ENCODE results near the gene SH2D3A. TPM values are rescaled to one million over a fixed set of nuclear protein-coding genes. Genes with fewer than 3 reads are reported as not detected.

SH2D3A gene
- total RNA-seq, 2 experiments from 2014 or later: 26.4 to 28.1 TPM

DNA sequence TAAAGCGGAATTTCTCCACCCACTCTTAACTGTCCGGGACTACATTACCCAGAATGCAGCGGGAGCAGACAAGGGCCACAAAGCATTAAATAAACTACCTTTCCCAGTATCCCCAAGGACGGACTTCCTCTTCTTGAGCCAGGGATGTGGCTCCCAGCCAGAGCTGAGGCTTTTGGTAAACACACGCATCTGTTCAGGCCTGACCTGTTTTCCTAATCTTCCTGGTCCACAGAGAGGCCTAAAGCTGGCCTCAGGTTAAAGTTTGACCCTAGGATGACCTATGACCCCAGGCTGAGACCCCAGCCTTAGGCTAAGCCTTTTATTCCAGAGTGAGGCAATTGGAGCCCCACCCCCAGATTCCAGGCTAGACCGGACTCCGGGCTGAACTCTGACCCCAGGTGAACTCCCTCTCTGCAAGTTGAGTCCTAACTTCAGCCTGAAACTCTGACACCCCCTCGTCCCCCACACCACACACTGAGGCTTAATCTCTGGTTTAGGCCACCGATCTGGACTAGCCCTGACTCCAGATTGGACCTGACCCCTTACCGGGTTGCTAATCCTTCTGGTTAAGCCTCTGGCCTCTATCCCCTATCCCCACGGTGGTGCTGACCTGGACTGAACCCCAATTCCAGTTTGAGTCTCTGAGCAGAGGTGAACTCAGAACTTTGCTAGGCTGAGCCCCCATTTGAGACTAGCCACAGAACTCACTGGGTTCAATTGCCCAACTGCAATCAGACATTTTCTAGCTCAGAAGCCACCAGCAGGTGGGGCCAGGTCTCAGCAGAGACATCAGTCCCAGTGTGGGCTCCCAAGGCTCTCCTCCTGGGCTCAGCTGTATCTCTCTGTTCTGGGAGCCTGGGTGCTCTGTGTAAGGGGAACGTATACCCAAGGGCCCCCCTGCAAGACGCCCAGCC, 29.1 kb downstream of the SH2D3A start:
- H3K36me3 Mint-ChIP-seq (ENCODE audit: low read depth): peaks cover 12% of the 10 kb centered on the region
- no peaks in the 10 kb centered on the region for H3K27me3 Mint-ChIP-seq
- H3K4me1 Mint-ChIP-seq: peaks cover 38% of the 10 kb centered on the region
- H3K4me3 Mint-ChIP-seq: peak overlapping the region; percentile 93
- peak overlapping the region; percentile 99 for H3K27ac Mint-ChIP-seq
- H3K9me3 Mint-ChIP-seq: no peaks in the 10 kb centered on the region
- CTCF ChIA-PET: interaction anchor here (0.6 to 4.4 kb wide), 34 partner anchors 9 to 366 kb away, joined by 3 to 126 read pairs (median 4); partner anchors contain the start of genes ALKBH7, SH2D3A, TNFSF14 and VAV1
- POLR2A ChIA-PET: interaction anchor here (1.0 to 4.2 kb wide), 17 partner anchors 9 to 760 kb away, joined by 3 to 44 read pairs (median 5); partner anchors contain the start of genes RANBP3, SH2D3A, VAV1 and ZNF557
- peak; percentile 88 for DNase-seq

DNA sequence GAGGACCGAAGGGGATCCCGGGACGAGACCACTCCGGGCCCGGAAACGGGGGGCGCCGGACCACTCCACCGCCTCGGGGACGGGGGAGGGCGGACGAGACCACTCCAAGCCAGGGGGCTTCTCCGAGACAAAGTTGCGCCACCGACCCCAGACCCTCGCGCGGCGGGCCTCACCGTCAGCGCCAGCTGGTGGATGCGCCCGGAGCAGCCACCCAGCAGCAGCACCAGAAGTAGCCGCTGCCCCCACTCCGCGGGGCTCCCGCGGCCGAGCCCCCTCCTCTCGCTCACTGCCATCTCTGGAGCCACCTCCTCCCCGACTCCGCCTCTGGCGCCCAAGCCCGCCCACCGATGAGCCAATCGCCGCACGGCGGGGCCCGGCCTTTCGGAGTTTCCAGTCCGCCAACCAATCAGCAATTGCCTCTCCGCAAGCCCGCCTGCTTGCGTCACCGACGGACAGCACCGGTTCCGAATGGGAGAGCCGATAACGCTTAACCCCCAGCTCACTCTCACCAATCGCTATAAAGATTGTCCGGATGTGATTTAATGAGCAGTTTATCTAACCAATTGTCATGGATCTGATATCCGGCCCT, 29.9 kb downstream of the SH2D3A start, which contains the start of gene GPR108:
TSS of gene GPR108 (minus strand) at position 297 of the 589 bp plus-strand sequence. CDS start at position 293, 4 bp downstream.
- peak; percentile 100 for DNase-seq
- peak within 1 kb of the TSS; percentile 99 for H3K27ac Mint-ChIP-seq
- H3K36me3 Mint-ChIP-seq (ENCODE audit: low read depth): peaks cover 18% of the 10 kb centered on the region
- H3K4me3 Mint-ChIP-seq: peak within 1 kb of the TSS; percentile 93
- H3K27me3 Mint-ChIP-seq: no peaks in the 10 kb centered on the region
- H3K9me3 Mint-ChIP-seq: no peaks in the 10 kb centered on the region
- ChIA-PET CTCF (interaction anchor here (0.6 to 4.4 kb wide), 26 partner anchors 16 to 365 kb away, joined by 3 to 126 read pairs (median 5); partner anchors contain the start of genes ALKBH7, SH2D3A, TNFSF14 and VAV1), POLR2A (interaction anchor here (1.0 to 4.2 kb wide), 19 partner anchors 9 to 759 kb away, joined by 3 to 44 read pairs (median 5); partner anchors contain the start of genes RANBP3, SH2D3A, VAV1 and ZNF557)
- H3K4me1 Mint-ChIP-seq: peaks cover 38% of the 10 kb centered on the region

DNA sequence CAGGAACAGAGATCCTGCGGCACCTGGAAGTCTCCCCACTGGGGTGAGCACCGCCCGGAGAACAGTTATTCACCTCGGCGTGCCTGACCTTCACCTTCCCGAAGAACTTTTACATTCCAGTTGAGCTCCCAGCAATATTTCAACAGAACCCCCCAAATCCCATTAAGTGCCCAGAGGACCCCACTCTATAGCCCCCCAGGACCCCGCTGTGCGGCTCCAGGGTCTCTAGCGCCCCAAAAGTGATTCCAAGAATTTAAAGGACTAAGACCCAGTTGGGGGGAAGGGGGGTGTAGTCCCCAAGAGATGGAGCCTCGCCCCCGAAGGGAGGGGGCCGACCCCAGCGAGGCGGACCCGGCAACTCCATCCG, 30.3 kb downstream of the SH2D3A start:
- peak overlapping the region; percentile 93 for H3K4me3 Mint-ChIP-seq
- ChIA-PET CTCF (interaction anchor here (0.5 to 4.4 kb wide), 34 partner anchors 24 to 364 kb away, joined by 3 to 126 read pairs (median 4); partner anchors contain the start of genes ALKBH7, DENND1C, KHSRP and SH2D3A), POLR2A (interaction anchor here (1.0 to 4.2 kb wide), 24 partner anchors 8 to 759 kb away, joined by 3 to 44 read pairs (median 5); partner anchors contain the start of genes DENND1C, GTF2F1, RANBP3 and SH2D3A)
- H3K27me3 Mint-ChIP-seq: no peaks in the 10 kb centered on the region
- H3K9me3 Mint-ChIP-seq: no peaks in the 10 kb centered on the region
- H3K27ac Mint-ChIP-seq: peak overlapping the region; percentile 99
- peaks cover 20% of the 10 kb centered on the region for H3K36me3 Mint-ChIP-seq (ENCODE audit: low read depth)
- H3K4me1 Mint-ChIP-seq: peaks cover 38% of the 10 kb centered on the region
- no peak for DNase-seq

DNA sequence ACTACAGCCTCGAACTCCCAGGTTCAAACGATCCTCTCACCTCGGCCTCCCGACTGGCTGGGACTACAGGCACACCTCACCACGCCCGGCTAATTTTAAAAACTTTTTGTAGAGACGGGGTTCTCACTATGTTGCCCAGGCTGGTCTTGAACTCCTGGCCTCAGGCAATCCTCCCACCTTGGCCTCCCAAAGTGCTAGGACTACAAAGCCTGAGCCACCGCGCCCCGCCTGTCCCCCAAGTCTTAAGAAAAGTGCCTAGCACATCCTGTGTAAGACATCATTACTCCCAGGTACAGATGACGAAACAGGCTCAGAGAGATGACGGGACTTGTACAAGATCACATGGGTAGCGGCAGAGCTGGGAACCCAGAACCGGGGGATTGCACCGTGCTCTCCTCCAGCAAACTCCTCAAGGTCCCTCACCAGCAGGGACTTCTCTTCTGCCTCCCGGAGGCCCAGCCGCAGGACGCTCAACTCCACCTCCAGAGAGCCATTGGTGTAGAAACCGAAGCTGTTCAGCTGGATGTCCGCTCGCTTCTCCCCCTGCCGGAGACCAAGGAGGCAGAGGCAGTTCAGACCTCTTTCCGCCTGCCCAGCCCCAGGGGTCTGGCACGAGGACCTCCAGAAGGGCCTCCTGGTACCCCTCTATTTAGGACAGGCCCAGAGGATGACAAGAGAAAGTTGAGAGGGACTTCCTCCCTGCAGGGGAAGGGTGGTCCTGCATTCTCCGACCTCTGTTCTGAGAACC, 30.9 kb downstream of the SH2D3A start:
- DNase-seq: peak; percentile 76
- peak overlapping the region; percentile 93 for H3K4me3 Mint-ChIP-seq
- ChIA-PET CTCF (interaction anchor here (0.5 to 4.4 kb wide), 27 partner anchors 25 to 367 kb away, joined by 3 to 126 read pairs (median 4); partner anchors contain the start of genes ALKBH7, DENND1C, KHSRP and SH2D3A), POLR2A (interaction anchor here (0.7 to 4.2 kb wide), 22 partner anchors 30 to 343 kb away, joined by 3 to 44 read pairs (median 4); partner anchors contain the start of genes DENND1C, GTF2F1, SH2D3A and SLC25A23)
- H3K36me3 Mint-ChIP-seq (ENCODE audit: low read depth): peaks cover 20% of the 10 kb centered on the region
- H3K27ac Mint-ChIP-seq: peak overlapping the region; percentile 99
- H3K27me3 Mint-ChIP-seq: no peaks in the 10 kb centered on the region
- no peaks in the 10 kb centered on the region for H3K9me3 Mint-ChIP-seq
- peaks cover 36% of the 10 kb centered on the region for H3K4me1 Mint-ChIP-seq

DNA sequence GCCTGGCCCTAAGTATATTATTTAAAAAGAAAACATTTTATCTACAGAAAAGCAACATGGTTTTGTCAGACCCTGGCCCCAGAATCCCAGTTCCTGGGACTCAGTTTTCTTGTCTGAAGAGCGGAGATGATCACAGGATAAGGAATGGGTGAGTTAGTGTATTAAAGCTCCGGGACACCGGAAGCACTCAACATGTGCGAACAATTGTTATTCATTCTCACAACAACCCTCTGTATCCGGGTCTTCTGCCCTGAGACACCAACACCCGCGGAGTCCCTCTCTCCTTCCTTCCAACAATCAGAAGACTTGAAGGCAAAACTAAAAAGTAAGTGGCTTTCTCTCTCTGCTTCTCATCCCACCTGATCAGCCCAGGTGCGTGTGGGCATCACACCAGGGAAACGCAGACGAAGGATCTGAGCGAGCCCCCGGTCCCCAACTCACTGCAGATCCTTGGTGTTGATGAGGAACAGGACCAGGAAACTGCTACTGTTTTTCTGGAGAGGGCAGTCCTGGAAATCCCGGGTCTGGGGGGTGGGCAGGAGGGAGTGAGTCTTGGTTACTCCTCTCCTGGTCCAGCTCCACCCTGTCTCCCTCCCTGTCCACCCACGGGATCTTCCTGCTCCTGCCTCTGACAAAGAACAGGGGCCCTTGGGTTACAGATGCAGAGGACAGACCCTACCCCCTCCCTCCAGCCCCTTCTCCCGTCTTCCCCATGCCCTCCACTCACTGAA, 31.9 kb downstream of the SH2D3A start:
- Mint-ChIP-seq H3K4me3 (peak overlapping the region; percentile 93), H3K4me1 (peaks cover 31% of the 10 kb centered on the region), H3K9me3 (no peaks in the 10 kb centered on the region), H3K27ac (peak overlapping the region; percentile 99), H3K36me3 (ENCODE audit: low read depth) (peaks cover 20% of the 10 kb centered on the region), H3K27me3 (no peaks in the 10 kb centered on the region)
- DNase-seq: no peak
- POLR2A ChIA-PET: interaction anchor here (1.3 to 4.2 kb wide), 7 partner anchors 37 to 276 kb away, joined by 3 to 44 read pairs (median 7); partner anchors contain the start of genes SLC25A23, TNFSF14 and VAV1
- CTCF ChIA-PET: interaction anchor here (1.0 to 4.0 kb wide), 9 partner anchors 53 to 366 kb away, joined by 3 to 126 read pairs (median 5); partner anchors contain the start of genes DENND1C and KHSRP

DNA sequence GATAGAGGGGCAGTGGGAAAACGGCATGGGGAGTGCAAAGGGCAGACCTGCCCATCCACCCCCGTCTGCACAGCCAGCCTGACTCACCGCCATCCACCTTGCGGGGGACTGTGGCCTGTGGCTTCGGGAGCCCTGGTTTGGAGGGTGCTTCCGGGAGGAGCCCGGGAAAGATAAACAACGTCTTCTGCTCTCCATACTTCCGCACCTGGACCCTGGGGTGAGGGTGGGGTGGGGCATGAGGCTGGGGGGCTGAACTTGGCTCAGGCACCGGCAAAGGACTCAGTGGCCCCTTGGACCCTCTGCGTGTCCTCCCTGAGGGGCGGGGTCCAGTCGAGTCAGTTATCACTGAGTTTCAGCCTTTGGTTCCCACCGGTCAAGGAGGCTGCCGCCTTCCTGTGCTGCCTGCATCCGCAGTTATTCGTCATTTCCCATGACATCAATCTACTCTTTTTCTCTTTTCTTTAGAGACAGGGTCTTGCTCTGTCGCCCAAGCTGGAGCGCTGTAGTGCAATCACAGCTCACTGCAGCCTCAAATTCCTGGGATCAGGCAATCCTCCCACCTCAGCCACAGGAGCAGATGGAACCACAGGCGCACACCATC, 33.0 kb downstream of the SH2D3A start:
- peaks cover 26% of the 10 kb centered on the region for H3K36me3 Mint-ChIP-seq (ENCODE audit: low read depth)
- no peaks in the 10 kb centered on the region for H3K9me3 Mint-ChIP-seq
- ChIA-PET CTCF (interaction anchor here (1.4 kb wide), 1 partner anchor 12 kb away, joined by 3 read pairs; no protein-coding TSS in a partner anchor), POLR2A (no interaction called here)
- no peak overlapping the region for H3K4me3 Mint-ChIP-seq
- H3K27me3 Mint-ChIP-seq: no peaks in the 10 kb centered on the region
- no peak overlapping the region for H3K27ac Mint-ChIP-seq
- no peak for DNase-seq
- H3K4me1 Mint-ChIP-seq: peaks cover 29% of the 10 kb centered on the region

DNA sequence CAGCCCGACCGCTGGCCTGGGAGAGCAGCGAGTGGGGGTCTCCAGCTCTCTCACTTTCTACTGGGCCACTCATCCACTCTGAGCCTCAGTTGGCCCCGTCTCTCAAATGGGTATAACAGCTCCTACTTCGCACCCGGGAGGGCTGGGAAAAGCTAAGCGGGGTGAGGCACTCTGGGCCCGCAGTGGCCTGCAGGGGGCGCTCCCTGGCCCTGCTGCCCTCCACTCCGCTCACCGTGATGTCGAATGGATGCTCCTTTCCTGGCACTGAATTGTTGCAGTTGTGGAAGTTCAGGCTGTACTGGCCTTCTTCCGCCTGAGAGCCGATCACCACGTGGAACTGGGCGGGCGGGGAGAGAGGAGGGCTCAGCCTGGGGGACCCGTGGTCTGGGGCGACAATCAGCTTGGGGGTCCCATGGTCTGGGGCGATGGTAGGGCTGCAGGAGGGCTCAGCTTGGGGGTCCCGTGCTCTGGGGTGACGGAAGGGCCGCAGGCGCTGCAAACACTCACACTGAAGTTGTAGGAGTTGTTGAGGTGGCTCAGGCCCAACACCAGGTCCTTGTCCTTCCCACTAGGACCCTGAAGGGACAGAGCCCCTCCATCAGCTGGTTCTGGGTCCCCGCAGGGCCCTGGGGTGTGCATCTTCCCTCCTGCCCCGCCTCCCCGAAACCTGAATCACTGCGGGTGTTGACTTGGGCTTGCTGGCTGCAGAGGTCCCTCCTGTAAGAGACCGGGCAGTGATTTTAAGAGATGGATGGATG, 33.7 kb downstream of the SH2D3A start:
- POLR2A ChIA-PET: no interaction called here
- Mint-ChIP-seq H3K36me3 (ENCODE audit: low read depth) (peaks cover 26% of the 10 kb centered on the region), H3K27ac (no peak overlapping the region), H3K9me3 (no peaks in the 10 kb centered on the region), H3K27me3 (no peaks in the 10 kb centered on the region), H3K4me1 (peaks cover 22% of the 10 kb centered on the region), H3K4me3 (no peak overlapping the region)
- no peak for DNase-seq
- CTCF ChIA-PET: interaction anchor here (1.4 kb wide), 1 partner anchor 11 kb away, joined by 3 read pairs; no protein-coding TSS in a partner anchor

DNA sequence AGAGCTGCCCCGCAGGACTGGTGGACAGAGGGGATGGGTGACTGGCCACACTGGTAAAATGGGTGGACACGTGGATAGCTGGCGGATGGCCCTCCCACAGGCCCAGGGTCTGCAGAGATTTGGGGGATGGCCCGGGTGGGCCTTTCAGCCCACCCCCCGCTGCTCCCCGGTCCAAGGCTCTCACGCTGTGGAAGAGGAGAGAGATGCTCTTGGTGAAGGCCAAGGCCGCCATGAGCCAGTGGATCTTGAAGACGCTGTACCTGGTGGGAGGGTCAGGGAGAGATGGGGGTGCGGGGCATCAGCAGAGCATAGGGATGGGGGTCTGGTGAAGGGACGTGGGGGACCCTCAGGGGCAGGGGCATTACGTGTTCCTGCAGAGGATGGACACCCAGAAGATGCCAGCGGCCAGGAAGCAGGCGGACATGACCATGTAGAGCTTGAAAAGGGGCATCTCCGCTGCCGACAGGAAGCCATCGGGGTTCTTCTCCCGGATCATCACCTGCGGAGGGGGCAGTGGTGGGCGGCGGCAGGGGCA, 34.4 kb downstream of the SH2D3A start:
- Mint-ChIP-seq H3K4me1 (peaks cover 16% of the 10 kb centered on the region), H3K36me3 (ENCODE audit: low read depth) (peaks cover 26% of the 10 kb centered on the region), H3K27ac (no peak overlapping the region), H3K9me3 (no peaks in the 10 kb centered on the region), H3K4me3 (no peak overlapping the region), H3K27me3 (no peaks in the 10 kb centered on the region)
- POLR2A ChIA-PET: no interaction called here
- CTCF ChIA-PET: interaction anchor here (1.4 kb wide), 1 partner anchor 10 kb away, joined by 3 read pairs; no protein-coding TSS in a partner anchor
- no peak for DNase-seq

DNA sequence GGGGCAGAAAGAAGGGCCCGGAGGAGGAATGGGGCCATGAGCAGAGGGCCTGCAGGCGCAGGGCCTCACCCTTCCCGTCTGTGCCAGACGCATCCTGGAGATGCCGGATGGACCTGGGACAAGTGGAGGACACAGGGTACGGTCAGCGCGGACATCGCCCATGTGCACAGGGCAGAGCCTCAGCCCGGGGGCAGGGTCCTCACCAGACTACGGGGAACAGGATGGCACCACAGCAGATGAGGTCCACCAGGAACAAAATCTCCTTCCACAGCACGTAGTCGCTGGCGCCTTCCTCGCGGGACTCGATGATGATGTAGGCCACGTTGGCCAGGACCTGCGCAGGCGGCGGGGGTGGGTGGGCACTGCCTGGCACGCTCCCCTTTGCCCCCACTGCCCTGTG, 35.4 kb downstream of the SH2D3A start:
- no peaks in the 10 kb centered on the region for H3K27me3 Mint-ChIP-seq
- peaks cover 26% of the 10 kb centered on the region for H3K36me3 Mint-ChIP-seq (ENCODE audit: low read depth)
- H3K9me3 Mint-ChIP-seq: no peaks in the 10 kb centered on the region
- ChIA-PET CTCF (no interaction called here), POLR2A (no interaction called here)
- peaks cover 13% of the 10 kb centered on the region for H3K4me1 Mint-ChIP-seq
- no peak overlapping the region for H3K27ac Mint-ChIP-seq
- no peak for DNase-seq
- no peak overlapping the region for H3K4me3 Mint-ChIP-seq

DNA sequence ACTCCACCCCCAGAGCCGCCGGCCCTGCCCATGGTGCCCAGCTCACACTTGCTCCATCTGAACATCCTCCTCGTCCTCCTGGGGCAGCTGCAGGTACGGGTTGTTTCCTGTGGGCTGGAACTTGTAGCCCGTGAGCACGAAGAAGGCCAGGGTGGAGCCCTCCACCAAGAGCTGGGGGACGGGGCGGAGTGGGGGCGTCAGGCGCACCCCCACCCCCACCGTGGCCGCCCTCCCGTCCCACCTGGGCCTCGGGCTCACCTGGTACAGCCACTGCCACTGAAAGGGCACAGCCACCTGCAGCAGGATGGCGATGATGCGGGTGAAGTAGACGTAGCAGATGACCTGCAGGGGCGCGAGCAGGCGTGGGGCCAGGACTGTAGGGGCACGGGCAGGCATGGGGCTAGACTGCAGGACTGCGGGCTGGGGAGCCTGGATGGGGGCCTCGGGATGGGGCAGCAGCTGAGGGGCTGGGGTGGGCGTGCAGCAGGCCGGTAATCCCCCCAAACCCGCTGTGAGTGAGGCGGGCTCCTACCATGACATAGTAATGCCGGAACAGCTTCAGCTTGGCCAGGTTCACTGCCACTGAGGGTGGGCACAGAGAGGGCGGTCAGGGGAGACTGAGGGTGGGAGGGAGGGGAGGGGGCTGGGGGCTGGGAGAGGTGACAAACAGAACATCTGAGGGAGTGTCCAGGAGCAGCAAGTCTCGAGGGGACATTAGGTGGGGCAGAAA, 36.1 kb downstream of the SH2D3A start:
- POLR2A ChIA-PET: no interaction called here
- CTCF ChIA-PET: no interaction called here
- Mint-ChIP-seq H3K36me3 (ENCODE audit: low read depth) (peaks cover 23% of the 10 kb centered on the region), H3K27ac (no peak overlapping the region), H3K9me3 (no peaks in the 10 kb centered on the region), H3K27me3 (no peaks in the 10 kb centered on the region), H3K4me3 (no peak overlapping the region), H3K4me1 (peaks cover 9% of the 10 kb centered on the region)
- no peak for DNase-seq

Data from activated CD4-positive, alpha-beta memory T cell treated with anti-CD3 and anti-CD28 coated beads, Interleukin-2, amount 10 ng/mL, durations not matched to agents 7 days and 5 days (primary cell).